Stimulated activated CD4-positive, alpha-beta T cell treated with anti-CD3 and anti-CD28 coated beads, Interleukin-15, amount 100 ng/mL, for 24 hours (primary cell): ENCODE data around the gene PSMB5.
"Not testable (repeated sequence)": the region's sequence is repeated elsewhere in the genome, so short reads cannot be mapped to it uniquely, and the experiment has no call there.

ENCODE experiments used
- DNase-seq: peaks from one replicate; pipeline ENCODE4 v3.0.0-alpha.2; 2020

The PSMB5 gene

GRCh38 chr14:23043145-23043544 is 8.4 kb upstream of the PSMB5 start:
- DNase-seq = no peak

GRCh38 chr14:23042162-23042965 is 7.7 kb upstream of the PSMB5 start, which contains the start of gene PSMB11:
PSMB11 (plus strand) TSS chr14:23042212; CDS start chr14:23042226, 14 bp downstream.
- DNase-seq = no peak

GRCh38 chr14:23041729-23042128 is 7.0 kb upstream of the PSMB5 start:
- no peak for DNase-seq

GRCh38 chr14:23040100-23040499 is 5.4 kb upstream of the PSMB5 start:
- DNase-seq = no peak

- no peak for DNase-seq
These were observed 824 bp upstream of the PSMB5 start for GRCh38 chr14:23035303-23036144.

- DNase-seq = no peak
These were observed 751 bp downstream of the PSMB5 start for GRCh38 chr14:23033801-23034497.

GRCh38 chr14:23033251-23033727 is 1.4 kb downstream of the PSMB5 start:
- no peak for DNase-seq

- no peak for DNase-seq
These were observed 3.8 kb downstream of the PSMB5 start for GRCh38 chr14:23030936-23031335.

- DNase-seq = peak; percentile 33
These were observed 5.9 kb downstream of the PSMB5 start for GRCh38 chr14:23028799-23029198.

GRCh38 chr14:23025151-23025814 is 9.4 kb downstream of the PSMB5 start:
- peak; percentile 40 for DNase-seq

- no peak for DNase-seq
These were observed 10.1 kb downstream of the PSMB5 start for GRCh38 chr14:23024612-23025075.

GRCh38 chr14:23023795-23024152 is 10.9 kb downstream of the PSMB5 start:
- DNase-seq = no peak

GRCh38 chr14:23023022-23023794 is 11.5 kb downstream of the PSMB5 start:
- no peak for DNase-seq

GRCh38 chr14:23021889-23022442 is 12.7 kb downstream of the PSMB5 start:
- no peak for DNase-seq

- DNase-seq = no peak
These were observed 13.3 kb downstream of the PSMB5 start for GRCh38 chr14:23021434-23021833.

- no peak for DNase-seq
These were observed 14.3 kb downstream of the PSMB5 start for GRCh38 chr14:23020143-23021128.

- no peak for DNase-seq
These were observed 16.6 kb downstream of the PSMB5 start for GRCh38 chr14:23018107-23018506.

GRCh38 chr14:23017091-23017490 is 17.6 kb downstream of the PSMB5 start:
- no peak for DNase-seq

GRCh38 chr14:23015618-23016017 is 19.1 kb downstream of the PSMB5 start:
- DNase-seq = no peak

GRCh38 chr14:23013749-23014054 is 21.0 kb downstream of the PSMB5 start:
- DNase-seq = not testable (repeated sequence)
